Measurements from ENCODE around the gene EIPR1. TPM values are rescaled to one million over a fixed set of nuclear protein-coding genes. Genes with fewer than 3 reads are reported as not detected.

EIPR1 gene
- total and polyA plus RNA-seq, 2 donors from 2014 or later: 28.2 to 37.8 TPM

DNA sequence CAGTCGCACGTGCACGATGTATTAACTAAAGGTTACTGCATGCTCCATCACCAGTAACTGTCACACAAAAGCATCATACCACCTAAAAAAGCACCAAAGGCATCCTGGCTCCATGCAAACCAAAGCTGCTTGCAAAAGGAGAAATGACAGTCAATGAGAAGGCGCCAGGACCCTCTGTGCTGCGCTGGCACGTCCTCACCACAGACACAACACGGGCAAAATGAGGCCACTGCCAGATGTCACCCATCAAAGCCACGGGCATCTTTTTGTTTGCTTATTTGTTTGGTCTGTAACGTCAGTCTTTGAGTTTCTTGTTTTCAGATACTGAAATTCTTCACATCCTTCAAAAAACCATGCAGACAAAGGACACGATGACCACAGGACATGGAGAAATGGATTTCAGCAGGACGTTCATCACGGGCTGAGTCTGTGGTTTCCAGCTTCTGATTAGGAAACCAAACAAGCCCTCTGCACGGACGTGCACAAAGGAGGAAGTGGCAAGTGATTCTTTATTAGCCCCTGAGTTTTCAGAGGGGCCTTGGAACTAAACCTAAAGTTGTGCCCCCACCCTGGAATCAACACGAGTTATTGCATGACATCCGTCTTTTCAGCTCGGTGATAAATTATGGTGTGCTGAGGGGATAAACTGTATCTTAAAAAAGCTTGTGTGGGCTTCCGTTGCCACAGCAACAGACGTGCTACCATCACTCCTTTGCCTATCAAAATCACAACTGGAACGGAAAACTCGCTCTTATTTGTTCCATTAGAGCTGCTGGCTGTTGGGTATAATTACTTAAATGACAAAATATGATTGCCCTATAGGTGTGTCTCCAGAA is 181.8 kb downstream of the EIPR1 start:
- intact Hi-C loops (cut with DNase I): no loop called here
- peak in 1 of 5 donors; percentile 15 for DNase-seq
- no peak overlapping the region for H3K27ac ChIP-seq (ENCODE audit: low read depth in 2 of 2, low read length in 2 of 2)

DNA sequence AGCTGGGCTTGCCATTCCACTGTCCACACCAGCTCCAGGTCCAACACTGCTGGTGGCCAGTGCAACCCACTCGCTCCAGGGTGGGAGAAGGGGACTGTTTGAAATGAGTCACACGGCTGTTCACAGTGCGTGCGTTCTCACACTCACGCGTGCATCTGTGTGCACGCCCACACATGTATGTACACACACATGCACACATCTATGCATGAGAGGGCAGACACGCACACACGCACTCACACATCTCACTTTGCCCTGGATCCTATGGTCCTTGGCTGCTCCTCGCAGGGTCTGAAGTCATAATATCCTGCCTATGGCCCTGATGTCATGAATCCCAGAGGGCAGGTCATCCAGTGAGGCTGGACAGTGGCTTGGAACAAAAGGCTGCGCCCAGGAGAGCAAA is 182.8 kb downstream of the EIPR1 start:
- Histone ChIP-seq H3K36me3 (ENCODE audit: control insufficient read depth in 2 of 3, insufficient read depth in 3 of 3, low read length in 3 of 3) (peaks cover 0 to 34% (median 6%) of the 10 kb centered on the region in 3 donors), H3K9ac (ENCODE audit: low read length in 3 of 3) (no peak overlapping the region), H3K4me3 (ENCODE audit: low read length in 3 of 3) (no peak overlapping the region), H3K27me3 (ENCODE audit: control insufficient read depth, insufficient read depth, low read length) (no peaks in the 10 kb centered on the region), H3K4me1 (ENCODE audit: control insufficient read depth in 2 of 3, insufficient read depth in 2 of 3, low read depth in 1 of 3, low read length in 3 of 3) (no peaks in the 10 kb centered on the region), H3K27ac (ENCODE audit: low read depth in 2 of 2, low read length in 2 of 2) (no peak overlapping the region), H3K9me3 (ENCODE audit: control insufficient read depth in 2 of 3, insufficient read depth in 1 of 3, low read length in 3 of 3) (no peaks in the 10 kb centered on the region)
- no peak for FAIRE-seq
- DNase-seq: no peak
- intact Hi-C loops (cut with DNase I): no loop called here
- TF ChIP-seq, protein P1, sequence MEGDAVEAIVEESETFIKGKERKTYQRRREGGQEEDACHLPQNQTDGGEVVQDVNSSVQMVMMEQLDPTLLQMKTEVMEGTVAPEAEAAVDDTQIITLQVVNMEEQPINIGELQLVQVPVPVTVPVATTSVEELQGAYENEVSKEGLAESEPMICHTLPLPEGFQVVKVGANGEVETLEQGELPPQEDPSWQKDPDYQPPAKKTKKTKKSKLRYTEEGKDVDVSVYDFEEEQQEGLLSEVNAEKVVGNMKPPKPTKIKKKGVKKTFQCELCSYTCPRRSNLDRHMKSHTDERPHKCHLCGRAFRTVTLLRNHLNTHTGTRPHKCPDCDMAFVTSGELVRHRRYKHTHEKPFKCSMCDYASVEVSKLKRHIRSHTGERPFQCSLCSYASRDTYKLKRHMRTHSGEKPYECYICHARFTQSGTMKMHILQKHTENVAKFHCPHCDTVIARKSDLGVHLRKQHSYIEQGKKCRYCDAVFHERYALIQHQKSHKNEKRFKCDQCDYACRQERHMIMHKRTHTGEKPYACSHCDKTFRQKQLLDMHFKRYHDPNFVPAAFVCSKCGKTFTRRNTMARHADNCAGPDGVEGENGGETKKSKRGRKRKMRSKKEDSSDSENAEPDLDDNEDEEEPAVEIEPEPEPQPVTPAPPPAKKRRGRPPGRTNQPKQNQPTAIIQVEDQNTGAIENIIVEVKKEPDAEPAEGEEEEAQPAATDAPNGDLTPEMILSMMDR (IDR thresholded peaks at IDR 0.05; ENCODE audit: borderline replicate concordance, extremely low read depth, insufficient read depth): no peak

More for the DNA sequence above, 181.8 kb downstream of the EIPR1 start:
- no peak for FAIRE-seq
- Histone ChIP-seq H3K4me3 (ENCODE audit: low read length in 3 of 3) (no peak overlapping the region), H3K36me3 (ENCODE audit: control insufficient read depth in 2 of 3, insufficient read depth in 3 of 3, low read length in 3 of 3) (peaks cover 0 to 34% (median 6%) of the 10 kb centered on the region in 3 donors), H3K9me3 (ENCODE audit: control insufficient read depth in 2 of 3, insufficient read depth in 1 of 3, low read length in 3 of 3) (no peaks in the 10 kb centered on the region), H3K27me3 (ENCODE audit: control insufficient read depth, insufficient read depth, low read length) (no peaks in the 10 kb centered on the region), H3K4me1 (ENCODE audit: control insufficient read depth in 2 of 3, insufficient read depth in 2 of 3, low read depth in 1 of 3, low read length in 3 of 3) (no peaks in the 10 kb centered on the region), H3K9ac (ENCODE audit: low read length in 3 of 3) (no peak overlapping the region)
- TF ChIP-seq, protein P1 (IDR thresholded peaks at IDR 0.05; ENCODE audit: borderline replicate concordance, extremely low read depth, insufficient read depth): no peak

DNA sequence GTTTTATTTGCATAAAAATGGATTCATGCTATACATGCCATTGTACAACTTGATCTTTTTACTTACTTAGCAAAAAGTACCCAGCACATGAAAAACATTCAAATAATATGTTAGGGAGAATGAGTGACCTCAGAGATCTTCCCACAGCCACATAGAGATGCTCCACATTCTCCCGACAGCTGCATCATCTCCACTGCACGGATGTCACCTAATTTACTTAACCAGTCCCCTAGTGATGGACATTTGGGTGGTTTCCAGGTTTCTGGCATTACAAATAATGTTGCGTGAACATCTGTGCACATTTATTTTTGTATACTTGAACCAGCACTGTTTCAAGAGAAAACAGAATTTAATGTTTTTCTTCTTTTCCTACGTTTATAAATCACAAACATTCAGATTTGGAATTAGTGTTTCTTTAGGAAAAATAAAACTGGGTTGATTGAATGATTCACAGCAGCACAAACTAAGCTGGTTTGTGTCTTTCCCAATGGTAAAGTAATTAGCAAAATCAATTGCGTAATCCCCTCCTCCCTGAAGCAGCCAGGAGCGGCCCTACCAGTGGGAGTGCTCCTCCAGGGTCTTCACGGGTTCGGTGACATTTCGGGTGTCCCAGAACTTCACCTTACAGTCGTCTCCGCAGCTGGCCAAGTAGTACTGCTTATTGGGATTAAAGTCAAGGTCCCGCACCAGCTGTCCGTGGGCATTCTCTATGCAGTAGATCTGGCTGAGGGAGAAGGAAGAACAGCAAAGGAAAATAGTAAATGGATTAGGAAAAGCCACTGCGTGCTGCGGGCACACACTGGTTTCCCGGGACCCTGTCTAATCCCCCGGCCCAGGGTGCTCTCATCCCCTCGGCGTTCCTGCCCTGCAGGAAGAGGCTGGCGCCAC is 183.9 kb downstream of the EIPR1 start:
- H3K27ac ChIP-seq (ENCODE audit: low read depth in 2 of 2, low read length in 2 of 2): no peak overlapping the region
- FAIRE-seq (no peak), DNase-seq (no peak)

More for the DNA sequence above, 183.9 kb downstream of the EIPR1 start:
- Histone ChIP-seq H3K4me1 (ENCODE audit: control insufficient read depth in 2 of 3, insufficient read depth in 2 of 3, low read depth in 1 of 3, low read length in 3 of 3) (no peaks in the 10 kb centered on the region), H3K9ac (ENCODE audit: low read length in 3 of 3) (no peak overlapping the region), H3K36me3 (ENCODE audit: control insufficient read depth in 2 of 3, insufficient read depth in 3 of 3, low read length in 3 of 3) (peaks cover 0 to 34% (median 6%) of the 10 kb centered on the region in 3 donors), H3K4me3 (ENCODE audit: low read length in 3 of 3) (no peak overlapping the region), H3K9me3 (ENCODE audit: control insufficient read depth in 2 of 3, insufficient read depth in 1 of 3, low read length in 3 of 3) (no peaks in the 10 kb centered on the region), H3K27me3 (ENCODE audit: control insufficient read depth, insufficient read depth, low read length) (no peaks in the 10 kb centered on the region)
- intact Hi-C loops (cut with DNase I): no loop called here
- TF ChIP-seq, protein P1 (IDR thresholded peaks at IDR 0.05; ENCODE audit: borderline replicate concordance, extremely low read depth, insufficient read depth): no peak

Measured in kidney (tissue), 14 donors.